Endothelial cell of hepatic sinusoid (primary cell): ENCODE data around the gene MUS81.

Source experiments
- in situ Hi-C: cut with HindIII; loops from 2 replicates; pipeline ENCODE4 v1.10.0; 2017; ENCODE audit warnings: low sequenced_read_pairs

Gene MUS81

DNA sequence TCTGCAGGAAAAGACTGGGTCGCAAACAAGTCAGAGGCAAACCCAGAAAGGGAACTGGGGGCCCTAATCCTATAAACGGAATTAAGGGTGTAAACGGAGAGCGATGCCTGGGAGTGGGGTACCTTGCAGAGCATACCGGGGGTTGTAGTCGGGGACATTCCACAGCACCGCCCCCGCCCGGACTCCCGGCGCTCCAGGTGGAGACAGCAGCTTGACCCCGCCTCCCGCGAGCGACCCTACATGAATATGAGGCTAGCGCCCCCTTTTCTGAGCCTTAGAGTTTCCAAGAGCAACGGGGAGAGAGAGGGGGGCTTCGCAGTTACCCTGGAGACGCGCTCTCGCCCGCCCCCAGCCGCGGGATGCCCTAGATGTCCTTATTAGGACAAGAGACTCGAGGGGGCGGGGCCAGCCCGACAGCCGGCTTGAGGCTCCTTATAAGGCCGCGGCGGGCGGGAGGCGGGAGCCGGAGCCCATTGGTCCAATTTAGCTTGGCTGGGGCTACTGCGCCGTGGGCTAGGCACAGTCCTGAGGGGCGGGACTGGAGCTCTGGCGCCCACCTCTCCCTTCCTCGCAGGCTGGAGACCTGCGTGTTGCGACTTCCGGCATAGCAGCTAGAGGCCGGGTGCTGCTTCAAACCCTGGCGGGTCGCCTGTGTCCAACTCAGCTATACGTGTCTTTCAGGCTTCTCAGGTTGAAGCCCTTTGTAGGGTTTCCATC is 980 bp upstream of the MUS81 start:
- in situ Hi-C loops = no loop called here

DNA sequence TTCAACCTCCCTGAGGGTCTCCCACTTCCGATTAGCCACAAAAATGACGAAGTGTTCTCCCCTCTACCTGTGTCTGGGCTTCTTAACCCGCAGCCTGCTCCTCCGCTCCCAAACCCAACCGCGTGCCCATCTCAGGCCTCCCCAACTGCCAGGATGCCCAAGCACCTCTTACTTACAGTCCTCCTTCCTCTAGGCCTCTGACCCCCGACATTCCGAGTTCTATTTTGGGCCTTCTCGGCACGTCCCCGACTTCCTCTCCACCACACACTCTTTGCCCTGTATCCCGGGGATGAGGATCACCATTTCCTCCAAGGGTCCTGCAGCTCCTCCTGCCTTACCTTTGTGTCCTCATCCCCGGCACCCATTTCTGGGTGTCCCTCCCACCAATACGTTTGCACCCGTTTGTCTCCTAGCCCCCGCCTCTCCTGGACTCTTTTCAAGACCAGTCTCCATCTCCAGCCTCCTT is 388 bp upstream of the MUS81 start:
- in situ Hi-C loops = no loop called here

DNA sequence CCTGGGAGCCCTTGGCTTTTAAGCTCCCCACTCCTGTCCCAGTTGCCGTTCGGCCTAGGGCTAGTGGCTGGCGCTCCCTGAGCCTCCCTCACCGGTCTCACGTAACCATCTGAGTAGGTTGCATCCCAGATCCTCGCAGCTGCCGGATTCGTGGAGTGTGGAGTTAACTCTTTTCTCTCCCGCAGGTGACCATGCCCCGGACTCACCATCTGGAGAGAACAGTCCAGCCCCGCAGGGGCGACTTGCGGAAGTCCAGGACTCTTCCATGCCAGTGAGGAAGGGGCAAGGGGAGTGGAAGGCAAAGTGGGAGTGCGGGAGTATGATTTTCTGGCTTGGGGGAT is 902 bp downstream of the MUS81 start:
- in situ Hi-C loops = no loop called here

DNA sequence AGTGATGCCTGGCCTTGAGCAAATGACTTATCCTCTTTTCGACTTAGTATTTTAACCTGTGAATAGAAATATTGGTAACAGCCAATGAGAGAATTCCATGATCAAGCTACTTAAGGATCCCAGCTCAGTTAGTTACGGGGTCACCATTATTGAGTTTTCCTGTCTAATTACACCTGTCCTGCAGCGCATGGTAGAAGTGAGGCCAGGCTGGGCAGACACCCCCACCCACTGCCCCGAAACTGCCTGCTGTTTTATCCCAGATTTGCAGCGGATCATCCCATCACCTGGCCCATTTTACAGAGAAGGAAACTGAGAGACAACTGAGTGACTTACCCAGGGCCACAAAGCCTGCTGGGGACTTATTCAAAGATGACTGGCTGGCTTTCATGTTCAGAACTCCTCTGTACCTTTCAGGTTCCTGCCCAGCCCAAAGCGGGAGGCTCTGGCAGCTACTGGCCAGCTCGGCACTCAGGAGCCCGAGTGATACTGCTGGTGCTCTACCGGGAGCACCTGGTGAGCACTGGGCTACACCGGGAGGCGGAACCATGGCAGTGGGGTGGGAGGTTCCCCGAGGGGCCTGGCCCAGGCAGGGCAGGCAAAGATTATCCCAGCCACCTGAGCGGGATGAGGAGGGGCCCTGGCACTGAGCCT is 1.4 kb downstream of the MUS81 start:
- in situ Hi-C loops = no loop called here

DNA sequence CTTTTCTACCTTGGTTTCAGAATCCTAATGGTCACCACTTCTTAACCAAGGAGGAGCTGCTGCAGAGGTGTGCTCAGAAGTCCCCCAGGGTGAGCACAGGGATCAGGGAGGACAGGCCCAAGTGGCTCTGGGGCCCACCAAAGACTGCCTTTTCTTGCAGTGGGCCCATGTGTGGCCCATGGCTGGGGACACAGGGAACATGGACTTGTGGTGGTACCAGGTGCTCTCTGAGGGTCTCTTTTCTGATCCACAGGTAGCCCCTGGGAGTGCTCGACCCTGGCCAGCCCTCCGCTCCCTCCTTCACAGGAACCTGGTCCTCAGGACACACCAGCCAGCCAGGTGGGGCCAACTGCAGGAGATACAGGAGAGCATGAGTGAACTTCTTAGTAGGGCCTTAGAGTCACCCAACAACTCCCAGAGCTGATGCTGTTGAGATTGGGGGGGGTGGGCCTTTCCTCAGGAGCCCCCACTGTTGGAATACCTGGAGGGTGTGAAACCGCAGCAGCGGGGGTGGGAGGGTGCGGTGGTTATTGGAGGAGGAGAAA is 2.0 kb downstream of the MUS81 start:
- in situ Hi-C loops = no loop called here

DNA sequence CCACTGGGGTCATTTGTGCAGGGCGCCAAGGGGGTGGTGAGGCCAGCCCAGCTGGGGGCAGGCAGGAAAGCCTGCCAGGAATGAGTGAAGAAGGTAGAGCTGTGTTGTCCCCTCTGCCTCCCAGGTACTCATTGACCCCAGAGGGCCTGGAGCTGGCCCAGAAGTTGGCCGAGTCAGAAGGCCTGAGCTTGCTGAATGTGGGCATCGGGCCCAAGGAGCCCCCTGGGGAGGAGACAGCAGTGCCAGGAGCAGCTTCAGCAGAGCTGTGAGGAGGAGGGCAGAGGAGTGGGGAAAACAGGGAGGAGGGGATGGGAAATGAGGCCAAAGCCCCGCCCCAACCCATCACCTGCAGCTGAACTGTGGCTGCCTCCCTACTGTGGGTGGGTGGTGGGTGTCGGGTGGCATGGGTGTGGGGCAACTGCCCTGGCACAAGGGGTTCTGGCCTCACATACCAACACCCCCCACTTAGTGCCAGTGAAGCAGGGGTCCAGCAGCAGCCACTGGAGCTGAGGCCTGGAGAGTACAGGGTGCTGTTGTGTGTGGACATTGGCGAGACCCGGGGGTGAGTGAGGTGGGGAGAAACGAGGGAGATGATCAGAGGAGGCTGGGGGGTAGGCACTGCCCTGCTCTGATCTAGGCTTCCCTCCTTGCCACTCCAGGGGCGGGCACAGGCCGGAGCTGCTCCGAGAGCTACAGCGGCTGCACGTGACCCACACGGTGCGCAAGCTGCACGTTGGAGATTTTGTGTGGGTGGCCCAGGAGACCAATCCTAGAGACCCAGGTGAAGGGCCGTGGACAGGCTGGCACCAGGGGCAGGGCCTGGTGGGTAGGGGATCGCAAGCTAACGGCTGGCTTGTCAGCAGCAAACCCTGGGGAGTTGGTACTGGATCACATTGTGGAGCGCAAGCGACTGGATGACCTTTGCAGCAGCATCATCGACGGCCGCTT is 3.0 kb downstream of the MUS81 start:
- in situ Hi-C loops = no loop called here

DNA sequence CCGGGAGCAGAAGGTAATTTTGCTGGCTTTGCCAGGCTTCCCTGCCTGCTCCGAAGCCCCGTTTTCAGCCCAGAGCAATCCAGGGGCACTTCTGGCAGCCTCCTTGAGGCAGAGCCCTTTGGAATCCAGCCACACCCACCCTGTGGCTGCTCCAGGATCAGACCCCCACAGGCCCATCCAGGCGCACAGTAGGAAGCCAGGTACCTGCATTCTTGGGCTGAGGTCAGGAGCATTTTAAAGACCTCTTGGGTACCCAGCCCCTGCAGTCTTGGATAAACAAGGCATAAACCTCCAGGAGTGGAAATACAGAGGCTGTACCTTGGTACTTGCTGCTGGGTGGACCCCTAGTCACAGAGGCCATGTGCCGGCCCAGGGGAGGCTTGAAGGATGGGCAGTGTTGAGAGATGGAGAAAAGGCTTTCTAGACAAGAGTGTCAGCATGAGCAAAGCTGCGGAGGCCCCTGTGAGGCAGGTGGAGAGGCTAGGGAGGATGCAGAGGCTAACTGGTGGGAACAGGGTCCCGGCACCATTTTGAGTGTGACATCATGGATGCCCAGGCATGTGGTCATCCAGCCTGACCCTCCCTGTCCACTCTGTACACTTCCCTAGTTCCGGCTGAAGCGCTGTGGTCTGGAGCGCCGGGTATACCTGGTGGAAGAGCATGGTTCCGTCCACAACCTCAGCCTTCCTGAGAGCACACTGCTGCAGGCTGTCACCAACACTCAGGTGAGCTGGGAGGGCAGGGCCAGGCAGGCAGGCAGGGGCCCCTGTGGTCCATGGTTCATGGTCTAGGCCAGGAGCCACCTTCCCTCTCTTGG is 3.9 kb downstream of the MUS81 start:
- in situ Hi-C loops = no loop called here

DNA sequence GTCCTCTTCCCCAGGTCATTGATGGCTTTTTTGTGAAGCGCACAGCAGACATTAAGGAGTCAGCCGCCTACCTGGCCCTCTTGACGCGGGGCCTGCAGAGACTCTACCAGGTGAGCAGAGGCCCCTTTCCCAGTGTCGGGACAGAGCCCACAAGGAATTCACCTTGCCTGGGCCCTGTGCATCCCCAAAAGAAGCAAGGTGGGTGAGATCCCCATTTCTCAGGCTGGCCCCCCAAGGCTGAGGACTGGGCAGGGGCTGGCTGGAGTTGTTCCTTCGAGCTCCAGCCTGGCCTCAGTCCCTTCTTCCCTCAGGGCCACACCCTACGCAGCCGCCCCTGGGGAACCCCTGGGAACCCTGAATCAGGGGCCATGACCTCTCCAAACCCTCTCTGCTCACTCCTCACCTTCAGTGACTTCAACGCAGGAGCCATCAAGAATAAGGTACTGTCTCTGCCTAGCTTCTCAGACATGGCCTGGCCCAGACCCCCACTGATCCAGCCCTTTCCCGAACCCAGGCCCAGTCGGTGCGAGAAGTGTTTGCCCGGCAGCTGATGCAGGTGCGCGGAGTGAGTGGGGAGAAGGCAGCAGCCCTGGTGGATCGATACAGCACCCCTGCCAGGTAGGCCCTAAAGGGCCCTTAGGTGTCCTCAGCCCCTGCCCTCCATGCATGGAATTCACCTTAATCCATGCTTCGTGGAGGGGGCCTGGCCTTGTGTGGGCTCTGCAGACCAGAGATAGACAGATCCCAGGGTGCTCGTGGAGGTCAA is 4.7 kb downstream of the MUS81 start:
- in situ Hi-C loops = no loop called here

DNA sequence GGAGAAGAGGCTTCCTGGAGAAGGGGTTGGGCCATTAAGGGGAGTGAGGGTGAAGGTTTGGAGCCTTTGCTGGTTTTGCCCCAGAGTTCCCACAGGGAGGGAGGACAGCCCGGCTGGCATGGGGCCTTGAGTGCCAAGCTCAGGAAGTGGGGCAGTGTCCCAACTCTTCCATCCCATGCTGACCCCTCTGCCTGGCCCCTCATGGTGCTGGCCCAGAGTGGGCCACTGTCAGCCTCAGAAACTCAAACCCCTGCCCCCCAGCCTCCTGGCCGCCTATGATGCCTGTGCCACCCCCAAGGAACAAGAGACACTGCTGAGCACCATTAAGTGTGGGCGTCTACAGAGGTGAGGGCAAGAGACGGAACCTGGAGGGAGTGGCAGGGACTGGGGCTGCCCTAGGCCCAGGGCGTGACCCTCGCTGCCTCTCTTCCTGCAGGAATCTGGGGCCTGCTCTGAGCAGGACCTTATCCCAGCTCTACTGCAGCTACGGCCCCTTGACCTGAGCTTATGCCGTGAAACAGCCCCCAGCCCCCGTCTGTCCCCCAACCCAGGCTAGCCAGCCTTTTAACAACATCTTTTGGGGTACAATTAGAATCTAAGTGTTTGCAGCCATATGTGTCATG is 5.4 kb downstream of the MUS81 start:
- in situ Hi-C loops = no loop called here

DNA sequence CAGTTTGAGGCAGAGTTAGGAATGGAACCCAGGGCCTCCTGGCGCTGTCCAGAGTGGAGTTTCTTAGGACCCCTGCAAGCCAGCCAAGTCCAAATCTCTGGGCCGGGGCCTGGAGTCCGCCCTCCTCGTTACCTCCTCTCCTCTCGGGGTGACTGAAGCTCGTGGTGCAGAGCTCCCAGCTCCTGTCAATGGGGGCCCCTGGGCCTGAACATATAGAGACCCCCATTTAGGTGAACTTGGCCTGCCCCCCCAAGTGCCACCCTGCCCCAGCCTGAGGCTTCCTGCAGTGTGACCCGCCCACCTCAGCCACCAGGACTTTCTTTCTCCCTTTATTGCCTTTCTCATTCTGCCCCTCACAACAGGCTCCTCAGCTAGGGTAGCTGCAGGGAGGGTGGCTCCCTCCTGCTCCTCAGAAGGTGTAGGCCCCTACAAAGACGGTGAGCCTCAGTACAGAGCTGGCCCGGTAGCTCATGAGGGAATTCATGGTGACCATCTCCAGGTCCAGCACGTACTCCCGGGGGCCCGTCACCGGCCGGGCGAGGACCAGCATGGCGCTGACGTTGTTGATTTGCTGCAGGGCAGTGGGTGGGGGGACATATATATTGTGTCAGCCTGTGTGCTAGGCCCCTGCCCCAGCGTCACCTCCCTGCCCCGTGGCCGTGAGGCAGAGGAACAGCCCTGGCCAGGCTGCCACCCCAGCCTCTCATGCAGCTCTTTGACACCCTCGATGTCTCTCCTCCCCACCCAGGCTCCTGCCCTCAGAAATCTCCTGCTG is 6.5 kb downstream of the MUS81 start:
- in situ Hi-C loops = no loop called here

DNA sequence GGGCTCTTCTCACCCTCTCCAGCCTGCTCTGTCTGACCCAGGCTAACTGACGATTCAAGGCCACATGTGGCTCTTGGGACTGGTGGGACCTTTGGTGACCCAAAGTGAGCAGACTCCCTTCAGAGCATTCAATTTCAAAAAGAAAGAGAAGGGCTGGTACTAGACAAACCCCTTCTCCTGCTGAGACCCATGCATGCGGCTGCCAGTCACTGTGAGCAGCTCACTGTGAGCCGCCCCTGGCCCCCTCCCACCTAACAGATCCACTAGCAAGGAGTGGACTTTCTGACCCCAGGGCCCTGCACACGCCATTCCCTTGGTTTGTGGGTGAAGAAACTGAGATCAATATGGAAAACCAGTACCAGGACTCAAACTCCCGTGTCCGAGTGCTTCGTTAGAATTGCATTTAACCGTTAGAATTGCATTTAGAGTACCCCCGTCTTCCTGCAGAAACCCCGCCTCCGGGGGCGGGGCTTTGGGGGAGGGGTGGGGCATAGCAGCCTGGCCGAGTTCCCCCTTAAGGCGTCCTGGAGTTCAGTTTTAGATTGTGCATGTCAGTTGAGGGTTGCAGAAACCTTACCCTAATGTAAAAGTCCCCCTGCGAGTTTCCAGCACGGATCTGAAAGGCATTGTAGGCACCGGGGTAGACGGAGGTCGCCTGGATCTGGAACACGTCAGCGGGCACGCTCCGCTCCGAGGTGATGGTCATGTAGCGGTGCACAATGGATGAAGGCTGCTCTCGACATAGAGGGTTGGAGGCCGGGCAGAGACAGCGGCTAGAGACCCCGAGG is 7.2 kb downstream of the MUS81 start:
- in situ Hi-C loops = no loop called here

DNA sequence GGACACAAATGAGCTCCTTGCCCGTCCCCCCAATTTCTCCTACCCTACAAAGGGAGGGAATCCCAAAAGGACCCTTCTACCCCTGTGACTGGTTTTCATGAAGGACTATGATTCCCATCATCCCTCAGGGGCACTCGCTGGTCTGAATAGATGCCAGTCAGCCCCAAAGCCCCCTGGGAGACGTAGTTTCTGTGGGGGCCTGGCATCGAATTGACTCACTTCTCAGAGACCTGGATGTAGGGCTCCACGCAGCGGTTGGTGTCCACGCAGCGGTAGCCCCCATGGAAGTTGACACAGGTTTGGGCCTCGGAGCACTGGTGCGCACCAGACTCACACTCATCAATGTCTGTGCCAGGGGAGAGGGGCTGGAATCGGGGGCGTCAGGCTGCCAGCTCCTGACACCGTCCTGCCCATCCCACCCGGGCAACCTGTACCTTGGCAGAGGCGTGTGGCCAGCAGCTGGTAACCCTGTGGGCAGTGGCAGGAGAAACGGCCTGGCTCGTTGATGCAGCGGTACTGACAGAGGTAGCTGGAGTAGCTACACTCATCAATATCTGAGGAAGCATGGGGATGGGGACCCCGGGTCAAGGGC is 7.9 kb downstream of the MUS81 start:
- in situ Hi-C loops = no loop called here

DNA sequence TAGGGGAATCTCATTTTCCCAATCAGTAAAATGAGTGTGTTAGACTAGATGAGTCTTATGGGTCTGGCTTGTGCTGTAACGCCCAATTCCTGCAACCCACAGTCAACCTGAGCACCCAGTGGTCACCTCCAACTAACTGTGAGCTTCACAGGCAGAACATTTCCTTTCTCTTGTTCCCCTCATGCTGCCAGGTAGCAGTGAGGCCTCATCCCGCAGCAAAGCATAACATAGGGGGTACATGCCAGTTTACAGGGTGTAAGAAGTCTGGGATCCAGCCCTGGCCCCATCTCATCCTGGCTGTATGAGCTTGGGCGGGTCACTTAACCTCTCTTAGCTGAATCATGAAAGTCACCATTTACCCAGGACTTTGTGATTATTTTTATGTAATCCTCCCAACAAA is 8.7 kb downstream of the MUS81 start:
- in situ Hi-C loops = no loop called here

DNA sequence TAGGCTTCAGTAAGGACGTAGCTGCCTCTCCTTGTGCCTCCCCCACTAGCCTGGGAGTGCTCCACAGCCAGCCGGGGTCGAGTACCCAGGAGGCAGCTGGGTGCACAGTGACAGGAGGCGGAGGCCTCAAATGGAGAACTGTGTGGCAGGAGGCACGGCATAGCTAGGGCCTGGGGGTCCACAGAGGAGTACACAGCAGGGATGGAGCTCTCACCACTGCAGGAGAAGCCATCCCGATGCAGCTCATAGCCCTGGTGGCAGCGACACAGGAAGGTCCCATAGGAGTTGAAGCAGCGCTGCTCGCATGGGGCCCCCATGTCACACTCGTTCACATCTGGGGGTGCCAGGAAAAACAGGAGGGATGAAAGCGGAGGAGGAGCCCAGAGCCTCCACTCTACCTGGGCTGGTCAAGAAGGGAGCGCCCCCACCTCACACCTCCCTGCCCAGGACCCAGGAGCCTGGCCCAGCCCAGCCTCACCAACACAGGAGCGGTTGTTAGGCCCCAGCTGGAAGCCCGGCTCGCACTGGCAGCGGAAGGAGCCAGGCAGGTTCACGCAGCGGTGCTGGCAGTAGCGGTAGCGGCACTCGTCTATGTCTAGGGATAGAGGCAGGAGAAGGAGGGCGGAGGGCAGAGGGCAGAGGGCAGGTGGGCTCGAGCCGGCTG is 9.5 kb downstream of the MUS81 start:
- in situ Hi-C loops = no loop called here

DNA sequence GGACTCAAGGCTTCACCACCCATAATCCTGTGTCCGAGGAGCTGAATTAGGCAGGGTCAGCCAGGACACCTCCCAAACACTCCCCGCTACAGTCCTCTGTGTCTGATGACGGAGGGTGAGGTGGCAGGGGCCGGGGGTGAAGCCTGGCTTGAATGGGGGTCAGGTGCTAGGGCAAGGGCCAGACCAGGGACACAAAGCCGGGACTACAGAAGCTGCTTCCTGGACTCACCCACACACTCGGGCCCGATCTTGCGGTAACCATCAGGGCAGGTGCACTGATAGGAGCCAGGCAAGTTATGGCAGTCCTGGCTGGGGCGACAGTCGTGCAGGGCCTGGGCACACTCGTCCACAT is 10.1 kb downstream of the MUS81 start:
- in situ Hi-C loops = no loop called here

DNA sequence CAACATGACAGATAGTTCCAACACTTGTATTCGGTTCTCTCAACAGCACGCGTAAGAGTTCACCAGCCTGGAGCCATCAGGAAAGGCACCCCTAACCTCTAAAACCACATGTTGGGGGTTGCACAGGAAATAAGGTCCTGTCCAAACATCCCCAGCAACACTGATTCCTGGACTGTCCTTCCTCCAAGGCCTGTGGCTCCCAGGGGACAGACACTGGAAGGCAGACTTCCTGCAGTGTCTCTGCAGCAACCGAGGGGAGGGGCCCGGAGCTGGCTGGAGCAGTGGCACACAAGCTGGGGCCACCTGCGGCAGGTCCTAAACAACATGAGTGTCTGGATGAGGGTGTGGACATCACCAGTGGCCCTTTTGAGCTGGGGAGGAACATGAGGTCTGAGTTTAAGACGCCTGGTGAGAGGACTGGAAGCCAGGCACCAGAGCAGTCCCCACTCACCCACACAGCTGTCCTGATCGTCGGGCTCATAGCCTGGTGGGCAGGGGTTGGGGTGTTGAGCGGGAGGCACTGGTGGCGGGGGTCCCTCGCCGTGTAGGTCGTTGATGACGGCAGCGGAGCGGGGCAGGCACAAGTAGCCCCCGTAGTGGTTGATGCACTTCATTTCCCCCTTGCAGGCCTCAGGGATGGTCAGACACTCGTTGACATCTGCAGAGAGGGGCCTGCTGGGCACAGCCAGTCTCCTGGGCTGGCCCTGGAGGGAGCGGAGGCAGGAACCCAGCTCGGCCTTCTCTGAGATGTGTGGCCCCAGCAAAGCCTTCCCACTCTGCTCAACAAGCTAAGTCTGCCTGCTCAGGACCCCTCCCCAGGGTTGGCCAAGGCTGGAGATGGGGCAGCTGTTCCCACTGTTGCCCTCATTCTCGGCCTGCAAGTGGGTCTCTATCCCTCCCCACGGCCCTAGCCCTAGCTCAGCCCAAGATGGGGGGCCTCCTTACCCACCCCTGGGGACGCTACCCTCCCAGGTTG is 10.8 kb downstream of the MUS81 start:
- in situ Hi-C loops = no loop called here
